Mesendoderm (in vitro differentiated cells): ENCODE results near the gene KLRC1.
"Not testable (repeated sequence)": the region's sequence is repeated elsewhere in the genome, so short reads cannot be mapped to it uniquely, and the experiment has no call there.

Experiments
- DNase-seq: peaks from one replicate; pipeline ENCODE4 v3.0.0; 2013
- H2AK5ac ChIP-seq: 2 replicates; pipeline ENCODE4 v1.6.1; 2013; ENCODE audit warnings: low read length, inconsistent platforms
- H2BK120ac ChIP-seq: 2 replicates; pipeline ENCODE4 v1.6.1; 2013; ENCODE audit warnings: low read depth, mild to moderate bottlenecking, low read length, moderate library complexity, mixed read lengths
- H2BK15ac ChIP-seq: replicated peaks from 2 replicates; pipeline ENCODE4 v1.6.1; 2013; ENCODE audit warnings: low read depth, mild to moderate bottlenecking, moderate library complexity
- H2BK5ac ChIP-seq: 2 replicates; pipeline ENCODE4 v1.6.1; 2013; ENCODE audit warnings: low read length, inconsistent platforms
- H3K18ac ChIP-seq: 2 replicates; pipeline ENCODE4 v1.6.1; 2013; ENCODE audit warnings: mild to moderate bottlenecking, low read length, mixed read lengths
- H3K23ac ChIP-seq: one replicate; pipeline ENCODE4 v1.6.1; 2013; ENCODE audit warnings: low read length
- H3K27ac ChIP-seq: 2 replicates; pipeline ENCODE4 v1.5.1; 2013; ENCODE audit warnings: low read depth, mild to moderate bottlenecking, inconsistent platforms, low read length, moderate library complexity
- H3K27me3 ChIP-seq: 2 replicates; pipeline ENCODE4 v1.6.1; 2013; ENCODE audit warnings: low read length, control low read depth, mild to moderate bottlenecking, inconsistent platforms; ENCODE audit not compliant: insufficient read depth, poor library complexity
- H3K36me3 ChIP-seq: 2 replicates; pipeline ENCODE4 v1.6.1; 2013; ENCODE audit warnings: low read length, inconsistent platforms; ENCODE audit not compliant: control insufficient read depth, insufficient read depth
- H3K4ac ChIP-seq: one replicate; pipeline ENCODE4 v1.6.1; 2013; ENCODE audit warnings: low read depth, mild to moderate bottlenecking, low read length, moderate library complexity
- H3K4me1 ChIP-seq: 2 replicates; pipeline ENCODE4 v1.6.1; 2013; ENCODE audit warnings: low read depth, low read length, inconsistent platforms; ENCODE audit not compliant: control insufficient read depth
- H3K4me2 ChIP-seq: 2 replicates; pipeline ENCODE4 v1.6.1; 2013; ENCODE audit warnings: low read length
- H3K4me3 ChIP-seq: 2 replicates; pipeline ENCODE4 v1.5.1; 2013; ENCODE audit warnings: mild to moderate bottlenecking, low read length
- H3K56ac ChIP-seq: one replicate; pipeline ENCODE4 v1.6.1; 2013; ENCODE audit warnings: low read length
- H3K79me1 ChIP-seq: 2 replicates; pipeline ENCODE4 v1.6.1; 2013; ENCODE audit warnings: low read length, inconsistent platforms
- H3K79me2 ChIP-seq: 2 replicates; pipeline ENCODE4 v1.6.1; 2013; ENCODE audit warnings: mild to moderate bottlenecking, low read length; ENCODE audit not compliant: control insufficient read depth, insufficient read depth
- H3K9ac ChIP-seq: 2 replicates; pipeline ENCODE4 v1.6.1; 2013; ENCODE audit warnings: low read length, inconsistent platforms
- H4K5ac ChIP-seq: one replicate; pipeline ENCODE4 v1.6.1; 2013; ENCODE audit warnings: low read length
- H4K8ac ChIP-seq: one replicate; pipeline ENCODE4 v1.6.1; 2013; ENCODE audit warnings: low read depth, mild to moderate bottlenecking, control low read depth, low read length, moderate library complexity
- WGBS: extraction: QIAGEN DNeasy Blood & Tissue Kit; methylation state at CpG from one replicate; pipeline ENCODE4 v1.1.7; 2013; ENCODE audit warnings: low lambda C conversion rate, missing lambda C conversion rate; ENCODE audit not compliant: insufficient coverage; ENCODE audit errors: extremely low coverage; 5-methylcytosine and 5-hydroxymethylcytosine counted together

KLRC1 gene

GRCh38 chr12:10455766-10456165 is 2.6 kb upstream of the KLRC1 start:
- H2BK15ac ChIP-seq, result no peak overlapping the region
- H3K36me3 ChIP-seq, result no peaks in the 10 kb centered on the region
- H3K27ac ChIP-seq, result no peak overlapping the region
- no peak overlapping the region for H2BK5ac ChIP-seq
- H2BK120ac ChIP-seq, result no peak overlapping the region
- H3K27me3 ChIP-seq, result no peaks in the 10 kb centered on the region
- no peak overlapping the region for H3K56ac ChIP-seq
- H3K4me2 ChIP-seq, result no peak overlapping the region
- H2AK5ac ChIP-seq, result no peak overlapping the region
- no peaks in the 10 kb centered on the region for H3K79me1 ChIP-seq
- H3K4me3 ChIP-seq, result no peak overlapping the region
- H4K8ac ChIP-seq, result no peak overlapping the region
- no peak overlapping the region for H3K9ac ChIP-seq
- H3K4ac ChIP-seq, result no peak overlapping the region
- WGBS, result no CpG with 5 or more reads among the region's 1 CpG
- H3K23ac ChIP-seq, result no peak overlapping the region
- H3K4me1 ChIP-seq, result no peaks in the 10 kb centered on the region
- DNase-seq, result no peak
- H3K18ac ChIP-seq, result no peak overlapping the region
- H4K5ac ChIP-seq, result no peak overlapping the region
- no peaks in the 10 kb centered on the region for H3K79me2 ChIP-seq

GRCh38 chr12:10454531-10454930 is 1.4 kb upstream of the KLRC1 start:
- Histone ChIP-seq H3K56ac (no peak overlapping the region), H2BK15ac (no peak overlapping the region), H3K79me2 (no peaks in the 10 kb centered on the region), H3K4ac (no peak overlapping the region), H3K18ac (no peak overlapping the region), H4K5ac (no peak overlapping the region), H2BK120ac (no peak overlapping the region), H3K27ac (no peak overlapping the region), H3K9ac (no peak overlapping the region), H3K4me3 (no peak overlapping the region), H3K4me1 (no peaks in the 10 kb centered on the region), H3K4me2 (no peak overlapping the region), H2BK5ac (no peak overlapping the region), H3K23ac (no peak overlapping the region), H3K36me3 (no peaks in the 10 kb centered on the region), H2AK5ac (no peak overlapping the region), H3K27me3 (no peaks in the 10 kb centered on the region), H3K79me1 (no peaks in the 10 kb centered on the region), H4K8ac (no peak overlapping the region)
- no CpG with 5 or more reads among the region's 1 CpG for WGBS
- DNase-seq, result no peak

- H3K23ac ChIP-seq, result no peak overlapping the region
- no peak overlapping the region for H3K56ac ChIP-seq
- H2BK15ac ChIP-seq, result no peak overlapping the region
- no peaks in the 10 kb centered on the region for H3K79me1 ChIP-seq
- H3K27me3 ChIP-seq, result no peaks in the 10 kb centered on the region
- no peaks in the 10 kb centered on the region for H3K79me2 ChIP-seq
- no peaks in the 10 kb centered on the region for H3K4me1 ChIP-seq
- H2BK5ac ChIP-seq, result no peak overlapping the region
- H3K9ac ChIP-seq, result no peak overlapping the region
- H3K18ac ChIP-seq, result no peak overlapping the region
- no peak overlapping the region for H4K5ac ChIP-seq
- no peak for DNase-seq
- no peaks in the 10 kb centered on the region for H3K36me3 ChIP-seq
- H3K4me3 ChIP-seq, result no peak overlapping the region
- no CpG with 5 or more reads among the region's 4 CpGs for WGBS
- H3K4ac ChIP-seq, result no peak overlapping the region
- no peak overlapping the region for H2BK120ac ChIP-seq
- H4K8ac ChIP-seq, result no peak overlapping the region
- H3K4me2 ChIP-seq, result no peak overlapping the region
- no peak overlapping the region for H2AK5ac ChIP-seq
- no peak overlapping the region for H3K27ac ChIP-seq
Measured at GRCh38 chr12:10448236-10448635, 4.9 kb downstream of the KLRC1 start.

GRCh38 chr12:10446052-10446451 is 7.1 kb downstream of the KLRC1 start:
- no CpG with 5 or more reads among the region's 5 CpGs for WGBS
- H3K4ac ChIP-seq, H3K36me3 ChIP-seq: not testable (repeated sequence)

GRCh38 chr12:10441144-10441543 is 12.0 kb downstream of the KLRC1 start:
- H3K27me3 ChIP-seq, H2BK15ac ChIP-seq, H3K23ac ChIP-seq, H3K18ac ChIP-seq, H2BK5ac ChIP-seq, H2AK5ac ChIP-seq, H3K4ac ChIP-seq, H2BK120ac ChIP-seq, H4K5ac ChIP-seq, DNase-seq, H3K36me3 ChIP-seq, H3K4me3 ChIP-seq, H3K56ac ChIP-seq, H3K4me1 ChIP-seq, H3K27ac ChIP-seq, H3K79me2 ChIP-seq, H3K4me2 ChIP-seq, H3K79me1 ChIP-seq, H3K9ac ChIP-seq, H4K8ac ChIP-seq: not testable (repeated sequence)
- WGBS, result no CpG with 5 or more reads among the region's 8 CpGs

More at GRCh38 chr12:10446052-10446451, 7.1 kb downstream of the KLRC1 start:
- not testable (repeated sequence) for H3K56ac ChIP-seq, H3K79me2 ChIP-seq, H3K4me3 ChIP-seq, H2BK5ac ChIP-seq, H3K4me1 ChIP-seq, H3K27me3 ChIP-seq, H3K23ac ChIP-seq, H3K27ac ChIP-seq, H3K4me2 ChIP-seq, H2AK5ac ChIP-seq, H3K79me1 ChIP-seq, H4K8ac ChIP-seq, H4K5ac ChIP-seq, H3K9ac ChIP-seq, H2BK15ac ChIP-seq, DNase-seq, H3K18ac ChIP-seq, H2BK120ac ChIP-seq

GRCh38 chr12:10439608-10440274 is 13.4 kb downstream of the KLRC1 start:
- not testable (repeated sequence) for H2BK15ac ChIP-seq, H3K4me1 ChIP-seq, H3K79me2 ChIP-seq, H3K56ac ChIP-seq, H2BK5ac ChIP-seq, H3K4me3 ChIP-seq, H4K5ac ChIP-seq, H3K23ac ChIP-seq, H3K27ac ChIP-seq, H2AK5ac ChIP-seq, H4K8ac ChIP-seq, H3K18ac ChIP-seq, H3K4me2 ChIP-seq, H3K27me3 ChIP-seq, DNase-seq, H3K9ac ChIP-seq, H3K4ac ChIP-seq, H3K79me1 ChIP-seq, H3K36me3 ChIP-seq, H2BK120ac ChIP-seq
- WGBS, result no CpG with 5 or more reads among the region's 2 CpGs
